ENCODE measurements around the gene AQP1.

AQP1 gene

GRCh38 chr7:30911561-30911969 lies at the start of gene AQP1:
Gene AQP1, plus strand, starts transcription at chr7:30911853. Its CDS starts 57 bp downstream, at chr7:30911910.
- DNase-seq: no peak

GRCh38 chr7:30862995-30863705 lies 48.5 kb upstream of the AQP1 start:
- DNase-seq: no peak

- DNase-seq: no peak
Observed at GRCh38 chr7:30863706-30864035, 48.0 kb upstream of the AQP1 start.

- no peak for DNase-seq
Observed at GRCh38 chr7:30864101-30864500, 47.6 kb upstream of the AQP1 start.

- no peak for DNase-seq
Observed at GRCh38 chr7:30865076-30865475, 46.6 kb upstream of the AQP1 start.

- DNase-seq: no peak
Observed at GRCh38 chr7:30865821-30866220, 45.8 kb upstream of the AQP1 start.

- no peak for DNase-seq
Observed at GRCh38 chr7:30866939-30867338, 44.7 kb upstream of the AQP1 start.

- DNase-seq: no peak
Observed at GRCh38 chr7:30867483-30867882, 44.2 kb upstream of the AQP1 start.

- no peak for DNase-seq
Observed at GRCh38 chr7:30869794-30870611, 41.6 kb upstream of the AQP1 start.

- no peak for DNase-seq
Observed at GRCh38 chr7:30870821-30871518, 40.7 kb upstream of the AQP1 start.

GRCh38 chr7:30871655-30872054 lies 40.0 kb upstream of the AQP1 start:
- no peak for DNase-seq

- no peak for DNase-seq
Observed at GRCh38 chr7:30873207-30873606, 38.4 kb upstream of the AQP1 start.

GRCh38 chr7:30873656-30874055 lies 38.0 kb upstream of the AQP1 start:
- DNase-seq: no peak

- no peak for DNase-seq
Observed at GRCh38 chr7:30874656-30875302, 36.9 kb upstream of the AQP1 start.

GRCh38 chr7:30877015-30877769 lies 34.5 kb upstream of the AQP1 start:
- no peak for DNase-seq

GRCh38 chr7:30877993-30878392 lies 33.7 kb upstream of the AQP1 start:
- no peak for DNase-seq

GRCh38 chr7:30879139-30880124 lies 32.2 kb upstream of the AQP1 start:
- peak; percentile 38 for DNase-seq

- DNase-seq: no peak
Observed at GRCh38 chr7:30880125-30880720, 31.4 kb upstream of the AQP1 start.

- no peak for DNase-seq
Observed at GRCh38 chr7:30880941-30881340, 30.7 kb upstream of the AQP1 start.

- DNase-seq: no peak
Observed at GRCh38 chr7:30881448-30881847, 30.2 kb upstream of the AQP1 start.

- DNase-seq: no peak
Observed at GRCh38 chr7:30884881-30885280, 26.8 kb upstream of the AQP1 start.
